Hepatocyte (in vitro differentiated cells): ENCODE data around the gene HYCC1. TPM values are rescaled to one million over a fixed set of nuclear protein-coding genes. Genes with fewer than 3 reads are reported as not detected.
A peak's percentile ranks its signal among the peaks of the same experiment; 100 is the strongest.

ENCODE experiments used
- DNase-seq: peaks from one replicate; pipeline ENCODE4 v3.0.0-alpha.2; 2016; ENCODE audit warnings: low spot score
- H2AFZ ChIP-seq: fragments of 200-600 bp; sonication (generic); 2 replicates; pipeline ENCODE4 v1.6.0; 2016; ENCODE audit warnings: antibody characterized with exemption, mild to moderate bottlenecking
- H3K27ac ChIP-seq: fragments of 200-600 bp; sonication (generic); 2 replicates; pipeline ENCODE4 v1.5.1; 2016; ENCODE audit warnings: mild to moderate bottlenecking
- H3K27me3 ChIP-seq: fragments of 200-600 bp; sonication (generic); 2 replicates; pipeline ENCODE4 v1.6.1; 2016
- H3K36me3 ChIP-seq: fragments of 200-600 bp; sonication (generic); replicated peaks from 2 replicates; pipeline ENCODE4 v1.5.1; 2016; ENCODE audit warnings: low read depth; ENCODE audit not compliant: insufficient read depth
- H3K4me1 ChIP-seq: fragments of 200-600 bp; sonication (generic); 2 replicates; pipeline ENCODE4 v1.5.1; 2016; ENCODE audit warnings: mild to moderate bottlenecking, moderate library complexity; ENCODE audit not compliant: insufficient read depth
- H3K4me2 ChIP-seq: fragments of 200-600 bp; sonication (generic); 2 replicates; pipeline ENCODE4 v1.6.0; 2016
- H3K4me3 ChIP-seq: fragments of 200-600 bp; sonication (generic); 2 replicates; pipeline ENCODE4 v1.5.1; 2016; ENCODE audit warnings: mild to moderate bottlenecking
- H3K79me2 ChIP-seq: fragments of 200-600 bp; sonication (generic); 2 replicates; pipeline ENCODE4 v1.6.0; 2017; ENCODE audit warnings: mild to moderate bottlenecking
- H3K9me2 ChIP-seq: fragments of 200-600 bp; sonication (generic); replicated peaks from 2 replicates; pipeline ENCODE4 v1.6.0; 2017; ENCODE audit warnings: mild to moderate bottlenecking; ENCODE audit not compliant: insufficient read depth
- H3K9me3 ChIP-seq: fragments of 200-600 bp; sonication (generic); 2 replicates; pipeline ENCODE4 v1.5.1; 2016; ENCODE audit warnings: low read depth, mild to moderate bottlenecking
- H4K20me1 ChIP-seq: fragments of 200-600 bp; sonication (generic); 2 replicates; pipeline ENCODE4 v1.6.0; 2016; ENCODE audit warnings: mild to moderate bottlenecking; ENCODE audit not compliant: insufficient read depth, poor library complexity, severe bottlenecking
- EZH2 ChIP-seq: fragments of 200-600 bp; sonication (generic); IDR thresholded peaks from 2 replicates; pipeline ENCODE4 v1.6.1; 2016; ENCODE audit warnings: antibody characterized with exemption, mild to moderate bottlenecking, borderline replicate concordance
- EZH2phosphoT487 ChIP-seq: fragments of 200-600 bp; sonication (generic); IDR thresholded peaks from one replicate; pipeline ENCODE4 v1.6.1; 2018; ENCODE audit warnings: antibody characterized with exemption, mild to moderate bottlenecking, low read depth, moderate library complexity; ENCODE audit not compliant: unreplicated experiment, severe bottlenecking
- WGBS: methylation state at CpG from one replicate; pipeline ENCODE4 v1.1.6; 2016; ENCODE audit warnings: low lambda C conversion rate; ENCODE audit errors: missing lambda C conversion rate; 5-methylcytosine and 5-hydroxymethylcytosine counted together
- polyA plus RNA-seq: library from polyadenylated mRNA; unstranded; fragments of >200 nt; fragmentation: Nextera tagmentation; extraction: Ambion mirVana; gene quantifications from 2 replicates; pipeline ENCODE4 v1.2.1, GENCODE V29; 2016
- total RNA-seq: library from RNA; depleted of rRNA; stranded (reverse); fragments of >200 nt; gene quantifications from 2 replicates; pipeline ENCODE4 v1.2.3, GENCODE V29; 2014
- TF ChIP-seq, protein P1 (sequence below): fragments of 200-600 bp; sonication (generic); IDR thresholded peaks from 2 replicates; pipeline ENCODE4 v1.5.1; 2016; ENCODE audit warnings: antibody characterized with exemption, mild to moderate bottlenecking; ENCODE audit not compliant: poor library complexity

HYCC1 gene
- total RNA-seq (37.6 and 58.1 TPM in 2 replicates), polyA plus RNA-seq (16.1 and 17.6 TPM in 2 replicates)

DNA sequence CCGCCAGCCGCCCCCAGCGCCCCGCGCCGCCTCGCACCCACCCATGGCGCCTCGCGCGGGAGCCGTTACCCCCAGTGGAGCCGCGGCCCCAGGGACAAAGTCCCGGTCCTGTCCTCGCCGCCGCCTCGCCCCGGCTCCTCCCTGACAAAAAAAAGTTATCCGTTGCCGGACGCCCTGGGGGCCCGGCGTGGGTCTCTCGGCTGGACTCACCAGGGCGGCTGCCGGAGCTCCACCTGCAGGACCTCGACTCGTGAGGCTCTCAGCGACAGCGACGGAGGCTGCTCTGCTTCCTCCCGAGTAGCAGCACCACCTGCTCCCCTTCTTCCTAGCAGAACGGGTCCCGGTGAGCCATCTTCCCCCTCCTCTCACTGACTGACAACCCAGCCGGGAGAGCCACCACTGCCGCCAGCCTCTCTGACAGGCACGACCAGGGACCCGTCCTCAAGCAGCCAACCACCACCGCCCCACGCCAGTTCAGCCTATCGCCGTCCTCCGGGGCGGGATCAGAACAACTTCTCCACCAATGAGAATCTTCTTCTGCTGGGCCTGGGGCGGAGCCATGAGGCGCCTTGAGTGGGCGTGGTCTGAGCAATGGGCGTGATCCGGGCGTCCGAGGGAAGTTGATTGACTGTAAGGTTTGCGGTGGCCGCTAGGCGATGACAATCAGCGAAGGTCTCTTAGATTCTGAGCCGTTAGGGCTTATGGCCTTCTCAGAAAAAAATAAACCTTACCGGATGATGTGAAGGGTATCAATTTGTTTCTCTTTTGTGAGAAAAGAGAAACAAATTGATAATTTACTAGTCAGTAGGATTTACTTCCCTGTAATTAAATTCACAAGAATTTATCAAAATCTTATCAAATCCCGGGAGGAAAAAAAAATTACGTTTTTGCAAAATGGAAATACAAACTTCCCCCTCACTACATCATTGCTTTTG is at the start of gene HYCC1:
Gene HYCC1 (minus strand): TSS at position 416 of the 935 bp plus-strand sequence. CDS start 23,019 bp downstream, outside the sequence.
- TF ChIP-seq EZH2 = no peak
- TF ChIP-seq, protein P1, sequence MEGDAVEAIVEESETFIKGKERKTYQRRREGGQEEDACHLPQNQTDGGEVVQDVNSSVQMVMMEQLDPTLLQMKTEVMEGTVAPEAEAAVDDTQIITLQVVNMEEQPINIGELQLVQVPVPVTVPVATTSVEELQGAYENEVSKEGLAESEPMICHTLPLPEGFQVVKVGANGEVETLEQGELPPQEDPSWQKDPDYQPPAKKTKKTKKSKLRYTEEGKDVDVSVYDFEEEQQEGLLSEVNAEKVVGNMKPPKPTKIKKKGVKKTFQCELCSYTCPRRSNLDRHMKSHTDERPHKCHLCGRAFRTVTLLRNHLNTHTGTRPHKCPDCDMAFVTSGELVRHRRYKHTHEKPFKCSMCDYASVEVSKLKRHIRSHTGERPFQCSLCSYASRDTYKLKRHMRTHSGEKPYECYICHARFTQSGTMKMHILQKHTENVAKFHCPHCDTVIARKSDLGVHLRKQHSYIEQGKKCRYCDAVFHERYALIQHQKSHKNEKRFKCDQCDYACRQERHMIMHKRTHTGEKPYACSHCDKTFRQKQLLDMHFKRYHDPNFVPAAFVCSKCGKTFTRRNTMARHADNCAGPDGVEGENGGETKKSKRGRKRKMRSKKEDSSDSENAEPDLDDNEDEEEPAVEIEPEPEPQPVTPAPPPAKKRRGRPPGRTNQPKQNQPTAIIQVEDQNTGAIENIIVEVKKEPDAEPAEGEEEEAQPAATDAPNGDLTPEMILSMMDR = peak; percentile 34
- no peaks in the 10 kb centered on the region for H3K27me3 ChIP-seq
- 4% methylated on average over 45 of the region's 61 CpGs for WGBS
- no peaks in the 10 kb centered on the region for H3K36me3 ChIP-seq
- H4K20me1 ChIP-seq = no peaks in the 10 kb centered on the region
- H2AFZ ChIP-seq = peak within 1 kb of the TSS; percentile 61
- peaks cover 14% of the 10 kb centered on the region for H3K4me1 ChIP-seq
- peak within 1 kb of the TSS; percentile 25 for H3K4me3 ChIP-seq
- H3K9me3 ChIP-seq = no peaks in the 10 kb centered on the region
- peak; percentile 99 for DNase-seq
- H3K27ac ChIP-seq = peak within 1 kb of the TSS; percentile 9
- no peaks in the 10 kb centered on the region for H3K9me2 ChIP-seq
- peak within 1 kb of the TSS; percentile 88 for H3K4me2 ChIP-seq
- peaks cover 37% of the 10 kb centered on the region for H3K79me2 ChIP-seq

DNA sequence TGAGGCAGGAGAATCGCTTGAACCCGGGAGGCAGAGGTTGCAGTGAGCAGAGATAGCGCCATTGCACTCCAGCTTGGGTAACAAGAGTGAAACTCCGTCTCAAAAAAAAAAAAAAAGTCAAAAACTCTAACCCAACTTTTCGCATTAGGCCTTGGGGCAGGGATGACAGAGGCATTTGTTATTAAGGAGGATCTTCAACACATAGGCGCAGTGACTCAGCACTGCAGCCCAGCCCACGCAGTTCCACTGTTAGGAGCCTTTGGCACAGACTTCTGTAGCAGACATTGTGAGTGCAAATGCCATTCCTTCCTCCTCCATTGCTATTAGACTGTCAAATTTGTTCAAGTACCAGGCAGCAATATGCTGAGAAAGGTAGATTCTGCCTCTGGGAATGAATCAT is 48.5 kb upstream of the HYCC1 start:
- Histone ChIP-seq H4K20me1 (no peaks in the 10 kb centered on the region), H3K9me2 (no peaks in the 10 kb centered on the region), H3K27ac (no peak overlapping the region), H3K79me2 (no peaks in the 10 kb centered on the region), H3K4me1 (no peaks in the 10 kb centered on the region), H3K27me3 (no peaks in the 10 kb centered on the region), H3K9me3 (no peaks in the 10 kb centered on the region), H3K4me2 (no peak overlapping the region), H3K4me3 (no peak overlapping the region), H2AFZ (no peak overlapping the region), H3K36me3 (no peaks in the 10 kb centered on the region)
- no peak for DNase-seq
- TF ChIP-seq, protein P1 = no peak
- TF ChIP-seq EZH2 (no peak), EZH2phosphoT487 (no peak)
- WGBS = 89% methylated on average over 7 of the region's 7 CpGs

DNA sequence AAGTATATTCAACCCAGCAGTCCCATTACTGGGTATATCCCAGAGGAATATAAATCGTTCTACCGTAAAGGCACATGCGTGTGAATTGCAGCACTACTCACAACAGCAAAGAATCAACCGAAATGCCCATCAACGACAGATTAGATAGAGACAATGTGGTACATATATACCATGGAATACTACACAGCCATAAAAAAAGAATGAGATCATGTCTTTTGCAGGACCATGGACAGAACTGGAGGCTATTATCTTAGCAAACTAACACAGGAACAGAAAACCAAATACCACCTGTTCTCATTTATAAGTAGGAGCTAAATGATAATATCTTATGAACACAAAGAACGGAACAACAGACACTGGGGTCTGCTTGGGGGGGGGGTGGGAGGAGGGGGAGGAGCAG is 47.4 kb upstream of the HYCC1 start:
- 93% methylated on average over 6 of the region's 6 CpGs for WGBS
- H3K9me2 ChIP-seq = no peaks in the 10 kb centered on the region

More for the DNA sequence above, 47.4 kb upstream of the HYCC1 start:
- no peak overlapping the region for H3K4me2 ChIP-seq
- no peak overlapping the region for H2AFZ ChIP-seq
- no peaks in the 10 kb centered on the region for H3K4me1 ChIP-seq
- H3K36me3 ChIP-seq = no peaks in the 10 kb centered on the region
- H3K27me3 ChIP-seq = no peaks in the 10 kb centered on the region
- H3K9me3 ChIP-seq = no peaks in the 10 kb centered on the region
- no peak overlapping the region for H3K27ac ChIP-seq
- H4K20me1 ChIP-seq = no peaks in the 10 kb centered on the region
- H3K4me3 ChIP-seq = no peak overlapping the region
- H3K79me2 ChIP-seq = no peaks in the 10 kb centered on the region
- TF ChIP-seq EZH2phosphoT487 (no peak), EZH2 (no peak)
- TF ChIP-seq, protein P1 = no peak
- DNase-seq = no peak
